ENCODE results near the gene FAM149A.

The FAM149A gene

GRCh38 chr4:186196063-186196462 lies 91.6 kb downstream of the FAM149A start:
- Histone ChIP-seq H3K4me1 (ENCODE audit: low read length) (no peaks in the 10 kb centered on the region), H3K4me2 (ENCODE audit: low read depth, low read length) (no peak overlapping the region), H3K4me3 (ENCODE audit: low read length) (no peak overlapping the region), H3K9me3 (replicated peaks; ENCODE audit: insufficient read depth, low read length) (no peaks in the 10 kb centered on the region), H2AFZ (ENCODE audit: low read length) (no peak overlapping the region), H3K9me2 (replicated peaks; ENCODE audit: insufficient read depth, low read length) (no peaks in the 10 kb centered on the region), H3K79me2 (ENCODE audit: low read length) (no peaks in the 10 kb centered on the region), H3F3A (ENCODE audit: insufficient read depth, low read length) (peaks cover 2% of the 10 kb centered on the region; the same call in 1 of the 2 replicates), H3K36me3 (replicated peaks; ENCODE audit: insufficient read depth, low read length) (no peaks in the 10 kb centered on the region), H3K27me3 (replicated peaks; ENCODE audit: insufficient read depth, low read length) (no peaks in the 10 kb centered on the region), H3K9ac (ENCODE audit: low read length) (no peak overlapping the region), H4K20me1 (ENCODE audit: insufficient read depth, low read length) (no peaks in the 10 kb centered on the region), H3K27ac (ENCODE audit: low read length) (no peak overlapping the region)
- TF ChIP-seq CTCF (IDR thresholded peaks at IDR 0.05; ENCODE audit: low read length) = no peak
- TF ChIP-seq EZH2phosphoT487 (IDR thresholded peaks at IDR 0.05; ENCODE audit: low read length) = no peak
- no peak for TF ChIP-seq EZH2 (optimal IDR thresholded peaks at IDR 0.05; ENCODE audit: low read depth, low read length)
- DNase-seq = no peak

GRCh38 chr4:186200516-186200915 lies 96.0 kb downstream of the FAM149A start:
- H3K4me2 ChIP-seq (ENCODE audit: low read depth, low read length) = no peak overlapping the region

GRCh38 chr4:186201010-186201409 lies 96.5 kb downstream of the FAM149A start:
- no peaks in the 10 kb centered on the region for H3K9me2 ChIP-seq (replicated peaks; ENCODE audit: insufficient read depth, low read length)
- no peaks in the 10 kb centered on the region for H3K9me3 ChIP-seq (replicated peaks; ENCODE audit: insufficient read depth, low read length)
- H3K9ac ChIP-seq (ENCODE audit: low read length) = no peak overlapping the region
- no peaks in the 10 kb centered on the region for H3K27me3 ChIP-seq (replicated peaks; ENCODE audit: insufficient read depth, low read length)
- TF ChIP-seq CTCF (IDR thresholded peaks at IDR 0.05; ENCODE audit: low read length) = no peak
- no peak for TF ChIP-seq EZH2 (optimal IDR thresholded peaks at IDR 0.05; ENCODE audit: low read depth, low read length)
- TF ChIP-seq EZH2phosphoT487 (IDR thresholded peaks at IDR 0.05; ENCODE audit: low read length) = no peak
- H3K27ac ChIP-seq (ENCODE audit: low read length) = no peak overlapping the region
- H3K4me2 ChIP-seq (ENCODE audit: low read depth, low read length) = no peak overlapping the region
- H3K36me3 ChIP-seq (replicated peaks; ENCODE audit: insufficient read depth, low read length) = no peaks in the 10 kb centered on the region
- no peak for DNase-seq
- H4K20me1 ChIP-seq (ENCODE audit: insufficient read depth, low read length) = no peaks in the 10 kb centered on the region
- no peak overlapping the region for H3K4me3 ChIP-seq (ENCODE audit: low read length)
- peaks cover 20% of the 10 kb centered on the region for H3F3A ChIP-seq (ENCODE audit: insufficient read depth, low read length)
- H3K4me1 ChIP-seq (ENCODE audit: low read length) = peaks cover 15% of the 10 kb centered on the region
- no peak overlapping the region for H2AFZ ChIP-seq (ENCODE audit: low read length)
- H3K79me2 ChIP-seq (ENCODE audit: low read length) = no peaks in the 10 kb centered on the region

More at GRCh38 chr4:186200516-186200915, 96.0 kb downstream of the FAM149A start:
- H3K9me2 ChIP-seq (replicated peaks; ENCODE audit: insufficient read depth, low read length) = no peaks in the 10 kb centered on the region
- H3F3A ChIP-seq (ENCODE audit: insufficient read depth, low read length) = peaks cover 20% of the 10 kb centered on the region
- no peaks in the 10 kb centered on the region for H4K20me1 ChIP-seq (ENCODE audit: insufficient read depth, low read length)
- no peak for DNase-seq
- no peak overlapping the region for H2AFZ ChIP-seq (ENCODE audit: low read length)
- no peaks in the 10 kb centered on the region for H3K9me3 ChIP-seq (replicated peaks; ENCODE audit: insufficient read depth, low read length)
- H3K36me3 ChIP-seq (replicated peaks; ENCODE audit: insufficient read depth, low read length) = no peaks in the 10 kb centered on the region
- H3K4me3 ChIP-seq (ENCODE audit: low read length) = no peak overlapping the region
- no peak for TF ChIP-seq CTCF (IDR thresholded peaks at IDR 0.05; ENCODE audit: low read length)
- TF ChIP-seq EZH2phosphoT487 (IDR thresholded peaks at IDR 0.05; ENCODE audit: low read length) = no peak
- TF ChIP-seq EZH2 (optimal IDR thresholded peaks at IDR 0.05; ENCODE audit: low read depth, low read length) = no peak
- no peak overlapping the region for H3K9ac ChIP-seq (ENCODE audit: low read length)
- peaks cover 15% of the 10 kb centered on the region for H3K4me1 ChIP-seq (ENCODE audit: low read length)
- no peak overlapping the region for H3K27ac ChIP-seq (ENCODE audit: low read length)
- H3K79me2 ChIP-seq (ENCODE audit: low read length) = no peaks in the 10 kb centered on the region
- no peaks in the 10 kb centered on the region for H3K27me3 ChIP-seq (replicated peaks; ENCODE audit: insufficient read depth, low read length)
